Measurements from ENCODE around the gene OR2M5. TPM values are rescaled to one million over a fixed set of nuclear protein-coding genes. Genes with fewer than 3 reads are reported as not detected.

Gene OR2M5
- total and polyA plus RNA-seq, 9 donors: not detected

- no peak for DNase-seq
- Histone ChIP-seq H3K4me3 (no peak overlapping the region), H3K27ac (no peak overlapping the region), H3K4me1 (ENCODE audit: insufficient read depth) (no peaks in the 10 kb centered on the region), H3K36me3 (no peaks in the 10 kb centered on the region), H3K9me3 (no peaks in the 10 kb centered on the region), H3K27me3 (no peaks in the 10 kb centered on the region)
- TF ChIP-seq POLR2A (IDR thresholded peaks at IDR 0.05) (no peak), EP300 (IDR thresholded peaks at IDR 0.05) (no peak), CTCF (IDR thresholded peaks at IDR 0.05) (no peak)
- intact Hi-C loops (cut with DNase I): no loop called here
- 76 to 82% (median 80%) methylated on average over 7 of the region's 7 CpGs for WGBS, 3 donors
Measured at GRCh38 chr1:248114890-248115289, 30.1 kb upstream of the OR2M5 start.

- 78 to 80% (median 79%) methylated on average over 5 of the region's 5 CpGs for WGBS, 3 donors
- Histone ChIP-seq H3K9me3 (no peaks in the 10 kb centered on the region), H3K27me3 (no peaks in the 10 kb centered on the region), H3K4me3 (no peak overlapping the region), H3K27ac (no peak overlapping the region), H3K4me1 (ENCODE audit: insufficient read depth) (no peaks in the 10 kb centered on the region), H3K36me3 (no peaks in the 10 kb centered on the region)
- no peak for DNase-seq
- no peak for TF ChIP-seq POLR2A (IDR thresholded peaks at IDR 0.05)
- no peak for TF ChIP-seq EP300 (IDR thresholded peaks at IDR 0.05)
- no peak for TF ChIP-seq CTCF (IDR thresholded peaks at IDR 0.05)
- intact Hi-C loops (cut with DNase I): no loop called here
Measured at GRCh38 chr1:248127653-248128052, 17.3 kb upstream of the OR2M5 start.

- intact Hi-C loops (cut with DNase I): no loop called here
- no peaks in the 10 kb centered on the region for H3K9me3 ChIP-seq
- 75 to 76% (median 75%) methylated on average over 21 of the region's 21 CpGs for WGBS, 3 donors
- no peak for TF ChIP-seq CTCF (IDR thresholded peaks at IDR 0.05)
- TF ChIP-seq EP300 (IDR thresholded peaks at IDR 0.05): no peak
- no peak for TF ChIP-seq POLR2A (IDR thresholded peaks at IDR 0.05)
- no peak for DNase-seq
- H3K27ac ChIP-seq: no peak overlapping the region
- no peaks in the 10 kb centered on the region for H3K27me3 ChIP-seq
- H3K36me3 ChIP-seq: no peaks in the 10 kb centered on the region
- no peaks in the 10 kb centered on the region for H3K4me1 ChIP-seq (ENCODE audit: insufficient read depth)
- no peak overlapping the region for H3K4me3 ChIP-seq
Measured at GRCh38 chr1:248136811-248137210, 8.1 kb upstream of the OR2M5 start.

- Histone ChIP-seq H3K36me3 (no peaks in the 10 kb centered on the region), H3K27ac (no peak overlapping the region), H3K9me3 (no peaks in the 10 kb centered on the region), H3K4me3 (no peak overlapping the region), H3K4me1 (ENCODE audit: insufficient read depth) (no peaks in the 10 kb centered on the region), H3K27me3 (no peaks in the 10 kb centered on the region)
- WGBS, 3 donors: 66 to 67% (median 67%) methylated on average over 1 of the region's 1 CpG
- no peak for DNase-seq
- intact Hi-C loops (cut with DNase I): no loop called here
- no peak for TF ChIP-seq EP300 (IDR thresholded peaks at IDR 0.05)
- TF ChIP-seq CTCF (IDR thresholded peaks at IDR 0.05): no peak
- no peak for TF ChIP-seq POLR2A (IDR thresholded peaks at IDR 0.05)
Measured at GRCh38 chr1:248140846-248141245, 4.1 kb upstream of the OR2M5 start.

DNA sequence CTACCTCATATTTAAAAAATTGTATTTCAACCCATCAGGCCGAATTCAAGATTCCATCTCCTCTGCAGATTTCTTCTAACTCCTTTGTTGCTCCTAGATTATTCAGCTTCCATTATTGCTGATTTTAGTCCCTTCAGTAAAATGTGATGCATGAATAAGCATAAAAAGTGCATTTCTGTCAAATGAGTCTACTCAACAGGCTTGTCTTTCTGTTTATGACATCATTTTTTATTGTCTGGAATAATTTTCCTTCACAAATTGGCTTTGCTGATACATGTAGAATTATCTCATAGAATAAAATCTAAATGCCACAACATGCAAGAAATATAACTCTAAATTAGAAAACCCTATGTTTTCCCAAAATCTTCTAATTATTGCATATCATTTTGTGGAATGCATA lies 1.6 kb upstream of the OR2M5 start:
- no peak for TF ChIP-seq POLR2A (IDR thresholded peaks at IDR 0.05)
- no peak for TF ChIP-seq CTCF (IDR thresholded peaks at IDR 0.05)

More for the DNA sequence above, 1.6 kb upstream of the OR2M5 start:
- Histone ChIP-seq H3K27ac (no peak overlapping the region), H3K36me3 (no peaks in the 10 kb centered on the region), H3K4me1 (ENCODE audit: insufficient read depth) (no peaks in the 10 kb centered on the region), H3K4me3 (no peak overlapping the region), H3K9me3 (no peaks in the 10 kb centered on the region), H3K27me3 (no peaks in the 10 kb centered on the region)
- intact Hi-C loops (cut with DNase I): no loop called here
- no peak for DNase-seq
- 42 to 47% (median 44%) methylated on average over 1 of the region's 1 CpG for WGBS, 3 donors
